ENCODE results near the gene INTS7. TPM values are rescaled to one million over a fixed set of nuclear protein-coding genes. Genes with fewer than 3 reads are reported as not detected.

The INTS7 gene
- total and polyA plus RNA-seq, 4 donors: 3.9 to 14.4 (median 10.2) TPM

DNA sequence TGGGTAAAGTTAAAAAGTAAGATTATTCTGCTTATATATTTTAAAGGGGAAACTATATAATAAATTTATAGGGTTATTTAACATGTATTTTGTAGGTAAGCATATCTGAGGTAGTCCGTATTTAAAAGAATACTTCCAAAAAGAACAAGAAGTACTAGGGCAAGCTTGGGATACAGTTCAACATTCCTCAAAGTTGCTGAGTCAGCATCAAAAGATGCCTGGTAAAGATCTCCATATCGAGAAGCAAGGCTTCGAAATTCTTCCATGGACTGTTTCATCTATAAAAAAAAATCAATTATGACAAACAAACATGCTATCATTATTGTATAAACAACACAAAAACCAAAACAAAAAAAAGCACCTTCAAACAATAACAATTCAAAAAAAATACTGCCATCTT lies 67.7 kb downstream of the INTS7 start:
- H3K27me3 ChIP-seq (ENCODE audit: control insufficient read depth in 4 of 4, insufficient read depth in 4 of 4, low read length in 3 of 4): no peaks in the 10 kb centered on the region
- no peak overlapping the region for H3K27ac ChIP-seq (ENCODE audit: low read depth in 1 of 2, low read length in 2 of 2)
- 83% methylated on average over 3 of the region's 3 CpGs for WGBS
- TF ChIP-seq, protein P1, sequence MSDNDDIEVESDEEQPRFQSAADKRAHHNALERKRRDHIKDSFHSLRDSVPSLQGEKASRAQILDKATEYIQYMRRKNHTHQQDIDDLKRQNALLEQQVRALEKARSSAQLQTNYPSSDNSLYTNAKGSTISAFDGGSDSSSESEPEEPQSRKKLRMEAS (IDR thresholded peaks at IDR 0.05): no peak
- TF ChIP-seq FOXA1 (IDR thresholded peaks at IDR 0.05): no peak
- no peak for TF ChIP-seq HNF4G (IDR thresholded peaks at IDR 0.05)
- TF ChIP-seq, protein P2, sequence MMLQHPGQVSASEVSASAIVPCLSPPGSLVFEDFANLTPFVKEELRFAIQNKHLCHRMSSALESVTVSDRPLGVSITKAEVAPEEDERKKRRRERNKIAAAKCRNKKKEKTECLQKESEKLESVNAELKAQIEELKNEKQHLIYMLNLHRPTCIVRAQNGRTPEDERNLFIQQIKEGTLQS (IDR thresholded peaks at IDR 0.05): no peak
- no peak for TF ChIP-seq TAF1 (conservative IDR thresholded peaks at IDR 0.05)
- TF ChIP-seq YY1 (IDR thresholded peaks at IDR 0.05): no peak
- no peak for TF ChIP-seq RXRA (IDR thresholded peaks at IDR 0.05)
- H3K4me1 ChIP-seq (ENCODE audit: control insufficient read depth in 4 of 4, insufficient read depth in 4 of 4, low read length in 3 of 4): no peaks in the 10 kb centered on the region
- no peak overlapping the region for H3K4me3 ChIP-seq (ENCODE audit: low read depth in 1 of 3, low read length in 3 of 3)
- H3K9me3 ChIP-seq (ENCODE audit: control insufficient read depth in 4 of 4, low read length in 3 of 4): no peaks in the 10 kb centered on the region
- no peak overlapping the region for H3K9ac ChIP-seq (ENCODE audit: low read depth in 1 of 2, low read length in 2 of 2)
- peaks cover 0 to 5% (median under 1%) of the 10 kb centered on the region in 4 donors for H3K36me3 ChIP-seq (ENCODE audit: control insufficient read depth in 4 of 4, insufficient read depth in 3 of 4, low read depth in 1 of 4, low read length in 3 of 4)
- DNase-seq (ENCODE audit: low spot score): no peak

DNA sequence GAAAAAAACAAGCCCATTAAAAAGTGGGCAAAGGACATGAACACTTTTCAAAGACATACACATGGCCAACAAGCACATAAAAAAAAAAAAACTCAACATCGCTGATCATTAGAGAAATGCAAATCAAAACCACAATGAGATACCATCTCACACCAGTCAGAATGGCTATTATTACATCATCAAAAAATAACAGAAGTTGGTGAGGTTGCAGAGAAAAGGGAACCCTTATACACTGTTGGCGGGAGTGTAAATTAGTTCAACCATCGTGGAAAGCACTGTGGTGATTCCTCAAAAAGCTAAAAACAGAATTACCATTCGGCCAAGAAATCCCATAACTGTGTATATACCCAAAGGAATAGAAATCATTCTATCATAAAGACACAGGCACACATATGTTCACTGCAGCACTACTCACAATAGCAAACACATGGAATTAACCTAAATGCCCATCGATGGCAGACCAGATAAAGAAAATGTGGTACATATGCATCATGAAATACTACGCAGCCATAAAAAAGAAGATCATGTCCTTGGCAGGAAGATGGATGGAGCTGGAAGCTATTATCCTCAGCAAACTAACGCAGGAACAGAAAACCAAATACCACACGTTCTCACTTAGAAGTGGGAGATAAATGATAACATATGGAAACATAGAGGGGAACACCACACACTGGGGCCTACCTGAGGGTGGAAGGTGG lies 70.1 kb downstream of the INTS7 start:
- no peak for TF ChIP-seq GABPA (IDR thresholded peaks at IDR 0.05 in 1 of 2, conservative IDR thresholded peaks at IDR 0.05 in 1 of 2)
- TF ChIP-seq, protein P1 (IDR thresholded peaks at IDR 0.05): no peak
- TF ChIP-seq HNF4G (IDR thresholded peaks at IDR 0.05): no peak
- TF ChIP-seq FOXA1 (IDR thresholded peaks at IDR 0.05): no peak
- TF ChIP-seq HNF4A (conservative IDR thresholded peaks at IDR 0.05): no peak
- TF ChIP-seq YY1 (IDR thresholded peaks at IDR 0.05): no peak
- TF ChIP-seq, protein P2 (IDR thresholded peaks at IDR 0.05): no peak
- no peak for TF ChIP-seq RXRA (IDR thresholded peaks at IDR 0.05)
- no peak for TF ChIP-seq TAF1 (conservative IDR thresholded peaks at IDR 0.05)
- TF ChIP-seq, protein P3, sequence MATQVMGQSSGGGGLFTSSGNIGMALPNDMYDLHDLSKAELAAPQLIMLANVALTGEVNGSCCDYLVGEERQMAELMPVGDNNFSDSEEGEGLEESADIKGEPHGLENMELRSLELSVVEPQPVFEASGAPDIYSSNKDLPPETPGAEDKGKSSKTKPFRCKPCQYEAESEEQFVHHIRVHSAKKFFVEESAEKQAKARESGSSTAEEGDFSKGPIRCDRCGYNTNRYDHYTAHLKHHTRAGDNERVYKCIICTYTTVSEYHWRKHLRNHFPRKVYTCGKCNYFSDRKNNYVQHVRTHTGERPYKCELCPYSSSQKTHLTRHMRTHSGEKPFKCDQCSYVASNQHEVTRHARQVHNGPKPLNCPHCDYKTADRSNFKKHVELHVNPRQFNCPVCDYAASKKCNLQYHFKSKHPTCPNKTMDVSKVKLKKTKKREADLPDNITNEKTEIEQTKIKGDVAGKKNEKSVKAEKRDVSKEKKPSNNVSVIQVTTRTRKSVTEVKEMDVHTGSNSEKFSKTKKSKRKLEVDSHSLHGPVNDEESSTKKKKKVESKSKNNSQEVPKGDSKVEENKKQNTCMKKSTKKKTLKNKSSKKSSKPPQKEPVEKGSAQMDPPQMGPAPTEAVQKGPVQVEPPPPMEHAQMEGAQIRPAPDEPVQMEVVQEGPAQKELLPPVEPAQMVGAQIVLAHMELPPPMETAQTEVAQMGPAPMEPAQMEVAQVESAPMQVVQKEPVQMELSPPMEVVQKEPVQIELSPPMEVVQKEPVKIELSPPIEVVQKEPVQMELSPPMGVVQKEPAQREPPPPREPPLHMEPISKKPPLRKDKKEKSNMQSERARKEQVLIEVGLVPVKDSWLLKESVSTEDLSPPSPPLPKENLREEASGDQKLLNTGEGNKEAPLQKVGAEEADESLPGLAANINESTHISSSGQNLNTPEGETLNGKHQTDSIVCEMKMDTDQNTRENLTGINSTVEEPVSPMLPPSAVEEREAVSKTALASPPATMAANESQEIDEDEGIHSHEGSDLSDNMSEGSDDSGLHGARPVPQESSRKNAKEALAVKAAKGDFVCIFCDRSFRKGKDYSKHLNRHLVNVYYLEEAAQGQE (IDR thresholded peaks at IDR 0.05): no peak
- no peak for TF ChIP-seq NR2F2 (IDR thresholded peaks at IDR 0.05)
- TF ChIP-seq, protein P4, sequence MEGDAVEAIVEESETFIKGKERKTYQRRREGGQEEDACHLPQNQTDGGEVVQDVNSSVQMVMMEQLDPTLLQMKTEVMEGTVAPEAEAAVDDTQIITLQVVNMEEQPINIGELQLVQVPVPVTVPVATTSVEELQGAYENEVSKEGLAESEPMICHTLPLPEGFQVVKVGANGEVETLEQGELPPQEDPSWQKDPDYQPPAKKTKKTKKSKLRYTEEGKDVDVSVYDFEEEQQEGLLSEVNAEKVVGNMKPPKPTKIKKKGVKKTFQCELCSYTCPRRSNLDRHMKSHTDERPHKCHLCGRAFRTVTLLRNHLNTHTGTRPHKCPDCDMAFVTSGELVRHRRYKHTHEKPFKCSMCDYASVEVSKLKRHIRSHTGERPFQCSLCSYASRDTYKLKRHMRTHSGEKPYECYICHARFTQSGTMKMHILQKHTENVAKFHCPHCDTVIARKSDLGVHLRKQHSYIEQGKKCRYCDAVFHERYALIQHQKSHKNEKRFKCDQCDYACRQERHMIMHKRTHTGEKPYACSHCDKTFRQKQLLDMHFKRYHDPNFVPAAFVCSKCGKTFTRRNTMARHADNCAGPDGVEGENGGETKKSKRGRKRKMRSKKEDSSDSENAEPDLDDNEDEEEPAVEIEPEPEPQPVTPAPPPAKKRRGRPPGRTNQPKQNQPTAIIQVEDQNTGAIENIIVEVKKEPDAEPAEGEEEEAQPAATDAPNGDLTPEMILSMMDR (IDR thresholded peaks at IDR 0.05; ENCODE audit: low read depth, low read length, missing input control): no peak
- no peak for TF ChIP-seq FOXA2 (IDR thresholded peaks at IDR 0.05)
- TF ChIP-seq EGR1 (IDR thresholded peaks at IDR 0.05; ENCODE audit: low read depth in 2 of 2): no peak
- TF ChIP-seq SP1 (IDR thresholded peaks at IDR 0.05): no peak
- TF ChIP-seq JUND (IDR thresholded peaks at IDR 0.05): no peak
- TF ChIP-seq RAD21 (IDR thresholded peaks at IDR 0.05): no peak
- TF ChIP-seq, protein P5, sequence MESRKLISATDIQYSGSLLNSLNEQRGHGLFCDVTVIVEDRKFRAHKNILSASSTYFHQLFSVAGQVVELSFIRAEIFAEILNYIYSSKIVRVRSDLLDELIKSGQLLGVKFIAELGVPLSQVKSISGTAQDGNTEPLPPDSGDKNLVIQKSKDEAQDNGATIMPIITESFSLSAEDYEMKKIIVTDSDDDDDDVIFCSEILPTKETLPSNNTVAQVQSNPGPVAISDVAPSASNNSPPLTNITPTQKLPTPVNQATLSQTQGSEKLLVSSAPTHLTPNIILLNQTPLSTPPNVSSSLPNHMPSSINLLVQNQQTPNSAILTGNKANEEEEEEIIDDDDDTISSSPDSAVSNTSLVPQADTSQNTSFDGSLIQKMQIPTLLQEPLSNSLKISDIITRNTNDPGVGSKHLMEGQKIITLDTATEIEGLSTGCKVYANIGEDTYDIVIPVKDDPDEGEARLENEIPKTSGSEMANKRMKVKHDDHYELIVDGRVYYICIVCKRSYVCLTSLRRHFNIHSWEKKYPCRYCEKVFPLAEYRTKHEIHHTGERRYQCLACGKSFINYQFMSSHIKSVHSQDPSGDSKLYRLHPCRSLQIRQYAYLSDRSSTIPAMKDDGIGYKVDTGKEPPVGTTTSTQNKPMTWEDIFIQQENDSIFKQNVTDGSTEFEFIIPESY (IDR thresholded peaks at IDR 0.05): no peak
- H3K27ac ChIP-seq (ENCODE audit: low read depth in 1 of 2, low read length in 2 of 2): no peak overlapping the region
- no peak overlapping the region for H3K4me3 ChIP-seq (ENCODE audit: low read depth in 1 of 3, low read length in 3 of 3)
- H3K9ac ChIP-seq (ENCODE audit: low read depth in 1 of 2, low read length in 2 of 2): no peak overlapping the region
- H3K4me1 ChIP-seq (ENCODE audit: control insufficient read depth in 4 of 4, insufficient read depth in 4 of 4, low read length in 3 of 4): no peaks in the 10 kb centered on the region
- WGBS: 92% methylated on average over 8 of the region's 8 CpGs
- H3K36me3 ChIP-seq (ENCODE audit: control insufficient read depth in 4 of 4, insufficient read depth in 3 of 4, low read depth in 1 of 4, low read length in 3 of 4): peaks cover 0 to 5% (median under 1%) of the 10 kb centered on the region in 4 donors
- H3K27me3 ChIP-seq (ENCODE audit: control insufficient read depth in 4 of 4, insufficient read depth in 4 of 4, low read length in 3 of 4): no peaks in the 10 kb centered on the region
- DNase-seq (ENCODE audit: low spot score): no peak
- no peaks in the 10 kb centered on the region for H3K9me3 ChIP-seq (ENCODE audit: control insufficient read depth in 4 of 4, low read length in 3 of 4)
